GM12874 (cell line): Measurements from ENCODE around the gene STK35.

Source experiments
- TF ChIP-seq, protein P1 (sequence below): IDR thresholded peaks from 2 replicates; pipeline ENCODE4 v1.5.1; 2011; ENCODE audit warnings: low read depth, mild to moderate bottlenecking, control low read depth, low read length, moderate library complexity; ENCODE audit not compliant: insufficient read depth

The STK35 gene

DNA sequence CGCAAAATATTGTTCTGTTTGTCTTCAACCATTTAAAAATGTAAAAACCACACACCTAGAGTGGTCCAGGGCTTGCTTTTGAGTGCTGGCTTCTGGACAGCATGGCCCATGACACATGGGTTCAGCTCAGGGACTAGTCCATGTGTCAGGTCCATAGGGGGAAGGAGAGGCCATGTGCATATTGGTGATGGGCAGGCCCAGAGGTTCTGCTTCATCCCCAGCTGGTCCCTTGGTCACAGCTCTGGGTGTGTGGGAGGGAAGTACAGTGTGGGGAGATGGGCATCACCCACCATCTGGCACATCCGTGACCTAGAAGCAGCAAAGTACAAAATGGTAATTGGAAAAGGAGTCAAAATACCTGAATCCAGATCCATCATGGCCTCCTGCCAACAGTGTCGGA lies 50.7 kb downstream of the STK35 start:
- TF ChIP-seq, protein P1, sequence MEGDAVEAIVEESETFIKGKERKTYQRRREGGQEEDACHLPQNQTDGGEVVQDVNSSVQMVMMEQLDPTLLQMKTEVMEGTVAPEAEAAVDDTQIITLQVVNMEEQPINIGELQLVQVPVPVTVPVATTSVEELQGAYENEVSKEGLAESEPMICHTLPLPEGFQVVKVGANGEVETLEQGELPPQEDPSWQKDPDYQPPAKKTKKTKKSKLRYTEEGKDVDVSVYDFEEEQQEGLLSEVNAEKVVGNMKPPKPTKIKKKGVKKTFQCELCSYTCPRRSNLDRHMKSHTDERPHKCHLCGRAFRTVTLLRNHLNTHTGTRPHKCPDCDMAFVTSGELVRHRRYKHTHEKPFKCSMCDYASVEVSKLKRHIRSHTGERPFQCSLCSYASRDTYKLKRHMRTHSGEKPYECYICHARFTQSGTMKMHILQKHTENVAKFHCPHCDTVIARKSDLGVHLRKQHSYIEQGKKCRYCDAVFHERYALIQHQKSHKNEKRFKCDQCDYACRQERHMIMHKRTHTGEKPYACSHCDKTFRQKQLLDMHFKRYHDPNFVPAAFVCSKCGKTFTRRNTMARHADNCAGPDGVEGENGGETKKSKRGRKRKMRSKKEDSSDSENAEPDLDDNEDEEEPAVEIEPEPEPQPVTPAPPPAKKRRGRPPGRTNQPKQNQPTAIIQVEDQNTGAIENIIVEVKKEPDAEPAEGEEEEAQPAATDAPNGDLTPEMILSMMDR, result no peak

DNA sequence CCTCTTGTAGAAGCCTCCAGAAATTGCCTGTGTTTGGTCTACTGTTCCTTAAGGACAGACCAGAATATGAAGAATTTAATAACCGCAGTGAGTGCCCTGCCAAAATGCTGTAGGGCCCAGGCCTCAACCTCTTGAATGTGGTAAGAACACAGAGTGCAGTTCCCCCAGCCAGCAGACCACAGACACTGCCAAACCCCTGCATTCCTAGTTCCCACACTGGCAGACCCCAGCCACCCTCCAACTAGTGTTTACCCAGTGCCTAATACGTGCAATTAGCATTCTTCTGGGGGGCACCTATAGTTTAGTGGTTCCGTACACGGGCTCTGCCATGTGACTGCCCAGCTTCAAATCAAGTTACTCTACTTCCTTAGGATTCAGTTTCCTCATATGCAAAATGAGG lies 51.7 kb downstream of the STK35 start:
- TF ChIP-seq, protein P1, result no peak

DNA sequence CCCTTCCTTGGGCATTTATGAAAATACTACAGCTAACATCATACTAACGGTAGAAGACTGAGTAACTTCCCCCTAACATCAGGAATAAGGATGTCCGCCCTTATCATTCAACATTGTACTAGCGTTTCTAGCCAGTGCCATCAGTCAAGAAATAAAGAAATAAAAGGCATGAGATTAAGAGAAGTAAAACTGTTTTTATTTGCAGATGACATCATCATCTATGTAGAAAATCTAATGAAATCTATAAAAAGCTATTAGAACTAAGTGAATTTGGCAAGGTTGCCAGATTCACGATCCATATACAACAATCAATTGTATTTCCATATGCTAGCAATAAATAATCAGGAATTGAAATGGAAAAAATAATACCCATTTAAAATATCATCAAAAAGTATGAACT lies 54.6 kb downstream of the STK35 start:
- TF ChIP-seq, protein P1, result no peak

DNA sequence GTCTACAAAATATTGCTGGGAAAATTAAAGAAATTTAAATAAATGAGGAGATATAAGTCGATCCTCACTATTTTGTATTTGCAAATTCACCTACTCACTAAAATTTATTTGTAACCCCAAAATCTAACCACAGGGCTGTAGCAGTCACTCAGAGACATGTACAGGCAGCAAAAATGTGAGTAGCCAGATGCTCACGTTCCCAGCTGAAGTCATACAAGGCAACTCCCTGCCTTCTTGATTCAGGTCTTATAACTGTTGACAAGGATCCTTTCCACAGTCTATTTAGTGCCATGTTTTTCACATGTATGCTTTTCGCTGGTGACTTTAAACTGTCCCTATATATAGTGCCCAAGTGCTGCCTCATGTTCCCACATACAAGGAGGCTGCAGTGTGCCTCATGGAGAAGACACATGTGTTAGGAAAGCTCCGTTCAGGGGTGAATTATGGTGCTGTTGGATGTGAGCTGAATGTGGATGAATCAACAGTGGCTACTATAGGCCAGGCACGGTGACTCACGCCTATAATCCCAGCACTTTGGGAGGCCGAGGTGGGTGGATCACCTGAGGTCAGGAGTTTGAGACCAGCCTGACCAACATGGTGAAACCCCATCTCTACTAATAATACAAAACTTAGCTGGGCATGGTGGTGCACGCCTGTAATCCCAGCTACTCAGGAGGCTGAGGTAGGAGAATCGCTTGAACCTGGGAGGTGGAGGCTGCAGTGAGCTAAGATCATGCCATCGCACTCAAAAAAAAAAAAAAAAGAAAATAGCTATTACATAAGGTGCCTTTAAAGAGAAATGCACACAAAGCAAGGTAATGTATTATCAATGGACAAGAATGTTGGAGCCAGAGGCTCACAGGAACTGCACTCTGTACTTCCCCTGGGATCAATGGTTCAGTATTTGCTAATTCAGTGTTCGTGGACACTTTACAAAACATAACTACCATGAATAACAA lies 55.3 kb downstream of the STK35 start:
- TF ChIP-seq, protein P1, result no peak

DNA sequence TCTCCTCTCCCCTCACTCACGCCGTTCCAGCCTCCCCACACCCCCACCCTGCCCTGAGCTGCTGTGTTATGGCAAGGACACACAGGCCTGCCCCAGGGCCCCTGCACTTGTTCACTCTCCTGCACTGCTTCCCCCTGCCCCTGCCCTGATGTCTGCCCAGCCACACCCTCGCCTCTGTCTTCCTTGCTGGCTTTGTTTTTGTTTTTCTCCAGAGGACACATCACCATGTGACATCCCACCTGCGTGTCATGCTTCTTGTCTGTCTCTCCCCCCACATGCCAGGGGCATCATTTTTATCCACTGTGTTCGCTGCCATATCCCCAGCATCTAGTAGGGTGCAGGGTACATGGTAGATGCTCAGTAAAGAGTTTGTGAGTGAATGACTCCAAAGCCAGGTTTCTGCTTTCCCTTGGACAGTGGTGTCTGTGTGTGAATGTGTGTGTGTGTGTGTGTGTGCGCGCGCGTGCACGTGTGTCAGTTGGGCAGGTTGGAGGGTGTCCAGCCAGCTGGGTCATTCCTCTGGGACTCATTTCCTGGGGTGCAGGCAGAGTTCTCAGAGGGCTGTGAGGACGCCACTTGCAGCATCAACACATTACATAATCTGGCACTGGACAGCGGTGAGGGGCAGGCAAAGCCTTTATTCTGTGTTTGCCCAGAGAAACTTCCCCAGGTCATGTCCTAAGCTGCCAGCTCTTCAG lies 60.6 kb downstream of the STK35 start:
- TF ChIP-seq, protein P1, result no peak

DNA sequence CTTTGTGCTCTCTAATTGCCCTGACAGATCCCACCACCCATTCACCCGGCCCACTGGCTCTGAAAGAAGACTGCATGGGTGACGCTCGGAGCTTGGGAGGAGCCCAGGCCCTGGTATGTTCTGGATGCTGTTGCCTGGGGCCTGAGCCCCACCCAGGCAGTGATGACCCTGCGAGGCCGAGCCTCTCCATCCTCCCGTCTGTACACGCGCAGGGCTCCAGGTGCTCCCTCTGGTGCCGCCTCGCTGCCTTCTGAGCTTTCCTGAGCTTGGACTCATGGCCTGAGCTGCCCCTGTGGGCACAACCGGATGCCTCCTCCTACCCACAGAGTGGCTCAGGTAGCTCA lies 61.2 kb downstream of the STK35 start:
- TF ChIP-seq, protein P1, result no peak

DNA sequence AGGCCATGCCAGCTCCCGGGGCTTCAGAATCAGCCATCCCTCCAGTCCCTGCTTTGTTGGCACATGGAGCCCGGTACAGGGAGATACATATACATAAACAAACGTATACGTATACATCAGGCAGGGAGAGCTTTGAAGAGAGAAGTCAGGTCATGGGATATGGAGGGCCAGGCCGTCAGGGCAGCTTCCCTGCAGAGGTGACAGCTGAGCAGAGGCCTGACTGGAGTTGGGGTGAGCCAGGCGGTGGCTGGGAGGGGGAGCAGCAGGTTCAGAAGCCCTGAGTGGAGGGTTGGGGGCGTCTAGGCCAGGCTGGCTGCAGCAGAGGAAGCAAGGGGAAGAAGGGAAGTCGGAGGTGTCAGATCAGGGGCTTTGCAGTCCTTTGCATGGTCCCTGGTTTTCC lies 61.7 kb downstream of the STK35 start:
- TF ChIP-seq, protein P1, result no peak
